CD4-positive, alpha-beta T cell (primary cell): ENCODE measurements around the gene CFAP53. TPM values are rescaled to one million over a fixed set of nuclear protein-coding genes. Genes with fewer than 3 reads are reported as not detected.
"Not testable (repeated sequence)": the region's sequence is repeated elsewhere in the genome, so short reads cannot be mapped to it uniquely, and the experiment has no call there.

ENCODE experiments used
- ATAC-seq: fragments of 200-7000 bp; cut with Tn5 transposase; one replicate; pipeline ENCODE4 v1.10.0; 2022; ENCODE audit warnings: mild to moderate bottlenecking; ENCODE audit not compliant: poor library complexity
- CTCF ChIA-PET: fragments of 350-600 bp; sonication (Branson Sonifier 250); formaldehyde crosslinking; loops from one replicate; lab custom pipeline; 2021; ENCODE audit warnings: antibody characterized with exemption, inconsistent platforms; lab: Charles Lee
- POLR2A ChIA-PET: fragments of 350-600 bp; sonication (Branson Sonifier 250); formaldehyde crosslinking; loops from one replicate; lab custom pipeline; 2021; ENCODE audit warnings: antibody characterized with exemption, inconsistent platforms; lab: Charles Lee
- DNase-seq, 14 experiments: peaks; one replicate each; pipeline ENCODE4 v3.0.0-alpha.2; 2013 to 2020; ENCODE audit warnings: mixed read lengths in 2 of 14
- H3K27ac ChIP-seq, 2 donors: one replicate each; pipeline versions ENCODE4 v1.5.1 to v1.7.0; 2013; ENCODE audit warnings: low read length in 2 of 2, low read depth in 1 of 2, mild to moderate bottlenecking in 1 of 2
- H3K27me3 ChIP-seq, 2 experiments: 1 replicate in 1 of 2; 2 replicates in 1 of 2; pipeline versions ENCODE4 v1.6.1 to v1.7.0; 2013; ENCODE audit warnings: low read length in 2 of 2, control low read depth in 1 of 2, mild to moderate bottlenecking in 1 of 2, moderate library complexity in 1 of 2; ENCODE audit not compliant: insufficient read depth in 2 of 2, control insufficient read depth in 1 of 2
- H3K36me3 ChIP-seq: one replicate; pipeline ENCODE4 v1.6.1; 2013; ENCODE audit warnings: low read length, control low read depth; ENCODE audit not compliant: insufficient read depth
- H3K4me1 ChIP-seq: one replicate; pipeline ENCODE4 v1.6.1; 2013; ENCODE audit warnings: low read length, control low read depth; ENCODE audit not compliant: insufficient read depth
- H3K4me3 ChIP-seq: one replicate; pipeline ENCODE4 v1.5.1; 2013; ENCODE audit warnings: mild to moderate bottlenecking, low read length, moderate library complexity
- H3K9me3 ChIP-seq, 2 experiments: 1 replicate in 1 of 2; 2 replicates in 1 of 2; pipeline versions ENCODE4 v1.6.1 to v1.7.0; 2013; ENCODE audit warnings: low read length in 2 of 2, mild to moderate bottlenecking in 2 of 2, control low read depth in 1 of 2, moderate library complexity in 1 of 2; ENCODE audit not compliant: control insufficient read depth in 1 of 2, insufficient read depth in 1 of 2
- H3K27ac Mint-ChIP-seq: one replicate; pipeline ENCODE4 v1.8.0; 2020; ENCODE audit warnings: mixed read lengths
- H3K27me3 Mint-ChIP-seq: one replicate; pipeline ENCODE4 v1.8.0; 2021; ENCODE audit warnings: mixed read lengths
- H3K36me3 Mint-ChIP-seq: one replicate; pipeline ENCODE4 v1.8.0; 2021; ENCODE audit warnings: low read depth, mixed read lengths
- H3K4me1 Mint-ChIP-seq: one replicate; pipeline ENCODE4 v1.8.0; 2021; ENCODE audit warnings: low read depth, mixed read lengths
- H3K4me3 Mint-ChIP-seq: one replicate; pipeline ENCODE4 v1.8.0; 2020; ENCODE audit warnings: mild to moderate bottlenecking, mixed read lengths
- H3K9me3 Mint-ChIP-seq: one replicate; pipeline ENCODE4 v1.8.0; 2020; ENCODE audit warnings: mixed read lengths
- intact Hi-C, 2 experiments: fragments of 100-400 bp; cut with DNase I in 1 of 2; cut with micrococcal nuclease in 1 of 2; formaldehyde crosslinking; loops; one replicate each; pipeline versions ENCODE4 v1.15.1 to v1.9.0; 2023 to 2025; cut with DNase I, micrococcal nuclease
- total RNA-seq, 174 experiments: library from RNA in 2 of 174; stranded (reverse) in 2 of 174; gene quantifications; one replicate each; pipeline ENCODE4 v1.2.3 and lab custom pipeline; 2021 to 2026
- TF ChIP-seq, protein P1 (sequence below): fragments of 200-600 bp; IDR thresholded peaks from one replicate; pipeline ENCODE4 v1.8.0; 2022; ENCODE audit warnings: antibody characterized with exemption, mild to moderate bottlenecking

CFAP53 gene
- total RNA-seq, 2 experiments from 2014 or later = 0.33 to 0.47 TPM

DNA sequence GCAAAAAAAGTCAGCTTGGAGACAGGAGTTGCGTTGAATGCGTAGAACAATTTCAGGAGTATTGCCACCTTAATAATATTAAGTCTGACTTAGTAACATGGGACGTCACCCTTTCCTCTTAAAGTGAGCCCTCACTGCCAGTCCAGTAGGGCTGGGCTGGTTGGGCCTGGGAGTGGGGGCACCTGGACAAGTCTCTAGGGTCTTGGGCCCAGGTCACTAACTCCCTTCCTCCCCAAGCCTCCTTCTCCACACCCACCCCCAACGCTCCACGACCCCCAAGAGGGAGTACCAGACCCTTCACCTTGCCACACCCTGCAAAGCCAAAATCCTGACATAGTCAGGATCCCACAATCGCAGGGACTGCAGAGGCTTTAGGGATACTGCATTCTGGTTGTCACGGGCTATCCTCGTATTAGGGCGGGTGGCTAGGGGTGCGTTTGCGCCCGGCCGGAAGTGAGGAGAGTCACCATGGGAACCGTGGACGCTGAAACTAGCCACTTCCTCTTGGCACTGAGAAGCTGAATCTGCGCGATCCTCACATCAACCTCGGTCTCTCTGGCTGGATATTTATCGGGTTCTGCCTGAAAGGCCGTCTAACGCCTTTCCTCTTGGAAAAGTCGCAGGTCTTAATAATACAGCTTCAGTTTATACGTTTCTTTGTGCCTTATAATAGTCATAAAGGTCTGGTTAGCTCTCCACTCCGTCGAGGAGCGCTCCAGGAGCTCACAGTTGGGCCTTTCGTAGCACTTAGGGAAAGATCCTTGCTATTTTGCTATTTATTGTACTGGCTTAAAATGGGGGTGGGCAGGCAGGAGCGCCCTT, 31.5 kb upstream of the CFAP53 start:
- H3K4me3 Mint-ChIP-seq = peak overlapping the region; percentile 83
- intact Hi-C loops = no loop called here
- DNase-seq (peak; percentile 39 to 85 (median 60)), ATAC-seq (peak; percentile 97)
- Histone ChIP-seq H3K4me1 (peaks cover 13% of the 10 kb centered on the region), H3K36me3 (no peaks in the 10 kb centered on the region), H3K27me3 (peaks cover 13 to 17% of the 10 kb centered on the region in 2 experiments), H3K4me3 (peak overlapping the region; percentile 51), H3K9me3 (peaks cover 0 to 9% of the 10 kb centered on the region in 2 experiments), H3K27ac (no peak overlapping the region)
- peaks cover 11% of the 10 kb centered on the region for H3K4me1 Mint-ChIP-seq
- ChIA-PET CTCF (interaction anchor here (0.8 kb wide), 1 partner anchor 10 kb away, joined by 3 read pairs; no protein-coding TSS in a partner anchor), POLR2A (interaction anchor here (0.8 to 1.1 kb wide), 3 partner anchors 8 to 17 kb away, joined by 3 to 6 read pairs (median 5); partner anchors contain the start of gene MBD1)
- H3K9me3 Mint-ChIP-seq = no peaks in the 10 kb centered on the region
- H3K27ac Mint-ChIP-seq = no peak overlapping the region
- TF ChIP-seq, protein P1, sequence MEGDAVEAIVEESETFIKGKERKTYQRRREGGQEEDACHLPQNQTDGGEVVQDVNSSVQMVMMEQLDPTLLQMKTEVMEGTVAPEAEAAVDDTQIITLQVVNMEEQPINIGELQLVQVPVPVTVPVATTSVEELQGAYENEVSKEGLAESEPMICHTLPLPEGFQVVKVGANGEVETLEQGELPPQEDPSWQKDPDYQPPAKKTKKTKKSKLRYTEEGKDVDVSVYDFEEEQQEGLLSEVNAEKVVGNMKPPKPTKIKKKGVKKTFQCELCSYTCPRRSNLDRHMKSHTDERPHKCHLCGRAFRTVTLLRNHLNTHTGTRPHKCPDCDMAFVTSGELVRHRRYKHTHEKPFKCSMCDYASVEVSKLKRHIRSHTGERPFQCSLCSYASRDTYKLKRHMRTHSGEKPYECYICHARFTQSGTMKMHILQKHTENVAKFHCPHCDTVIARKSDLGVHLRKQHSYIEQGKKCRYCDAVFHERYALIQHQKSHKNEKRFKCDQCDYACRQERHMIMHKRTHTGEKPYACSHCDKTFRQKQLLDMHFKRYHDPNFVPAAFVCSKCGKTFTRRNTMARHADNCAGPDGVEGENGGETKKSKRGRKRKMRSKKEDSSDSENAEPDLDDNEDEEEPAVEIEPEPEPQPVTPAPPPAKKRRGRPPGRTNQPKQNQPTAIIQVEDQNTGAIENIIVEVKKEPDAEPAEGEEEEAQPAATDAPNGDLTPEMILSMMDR = no peak
- H3K27me3 Mint-ChIP-seq = peaks cover 40% of the 10 kb centered on the region
- no peaks in the 10 kb centered on the region for H3K36me3 Mint-ChIP-seq

DNA sequence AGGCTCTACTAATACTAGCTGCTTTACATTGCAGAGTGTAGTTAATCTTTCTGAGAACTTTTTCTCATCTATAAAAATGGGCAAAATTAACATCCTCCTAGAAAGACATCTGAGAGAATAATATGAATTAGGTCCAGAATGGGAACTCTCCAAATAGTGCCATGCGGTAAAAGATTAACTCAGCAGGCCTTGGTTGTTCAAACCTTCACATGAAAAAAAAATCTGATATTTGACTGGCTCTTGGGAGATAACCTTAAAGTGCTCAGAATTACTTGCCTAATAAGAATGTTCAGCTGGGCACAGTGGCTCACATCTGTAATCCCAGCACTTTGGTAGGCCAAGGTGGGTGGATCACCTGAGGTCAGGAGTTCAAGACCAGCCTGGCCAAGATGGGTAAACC, 26.7 kb upstream of the CFAP53 start:
- peaks cover 12% of the 10 kb centered on the region for H3K4me1 ChIP-seq
- DNase-seq (no peak), ATAC-seq (no peak)
- TF ChIP-seq, protein P1 = no peak
- CTCF ChIA-PET = no interaction called here
- H3K27me3 Mint-ChIP-seq = peaks cover 2% of the 10 kb centered on the region
- POLR2A ChIA-PET = no interaction called here
- no peak overlapping the region for H3K4me3 Mint-ChIP-seq
- no peaks in the 10 kb centered on the region for H3K9me3 ChIP-seq
- no peaks in the 10 kb centered on the region for H3K36me3 ChIP-seq
- H3K4me1 Mint-ChIP-seq = peaks cover 12% of the 10 kb centered on the region
- intact Hi-C loops = no loop called here
- no peaks in the 10 kb centered on the region for H3K27me3 ChIP-seq
- no peak overlapping the region for H3K4me3 ChIP-seq
- no peak overlapping the region for H3K27ac ChIP-seq
- H3K36me3 Mint-ChIP-seq = peaks cover 2% of the 10 kb centered on the region
- H3K9me3 Mint-ChIP-seq = no peaks in the 10 kb centered on the region
- no peak overlapping the region for H3K27ac Mint-ChIP-seq

DNA sequence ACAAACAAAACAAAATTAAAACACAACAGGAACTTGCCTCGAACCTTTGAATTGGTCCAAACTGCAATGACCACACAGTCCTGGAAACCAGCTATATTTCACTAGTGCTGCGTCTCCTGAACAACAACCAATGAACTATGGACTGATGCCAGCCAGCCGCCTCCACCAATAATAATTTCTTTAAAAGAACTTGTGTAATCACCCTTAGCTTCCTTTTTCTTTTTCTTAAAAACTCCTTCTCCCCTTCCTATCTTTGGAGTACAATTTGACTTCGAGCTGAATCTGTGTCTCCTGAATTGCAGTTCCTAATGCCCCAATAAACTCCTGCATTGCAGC, 22.8 kb upstream of the CFAP53 start:
- Histone ChIP-seq H3K27ac (peak overlapping the region in 1 of 2 donors; percentile 15), H3K4me1 (peaks cover 24% of the 10 kb centered on the region), H3K4me3 (no peak overlapping the region), H3K36me3 (peaks cover 22% of the 10 kb centered on the region), H3K27me3 (no peaks in the 10 kb centered on the region), H3K9me3 (no peaks in the 10 kb centered on the region)
- CTCF ChIA-PET = interaction anchor here (1.5 to 2.2 kb wide), 2 partner anchors 18 to 68 kb away, joined by 4 to 5 read pairs; no protein-coding TSS in a partner anchor
- H3K4me1 Mint-ChIP-seq = peaks cover 27% of the 10 kb centered on the region
- POLR2A ChIA-PET = interaction anchor here (1.1 to 2.1 kb wide), 6 partner anchors 7 to 476 kb away, joined by 3 to 9 read pairs (median 5); partner anchors contain the start of genes ACAA2, CFAP53 and MBD1
- DNase-seq (no peak), ATAC-seq (no peak)
- no peaks in the 10 kb centered on the region for H3K9me3 Mint-ChIP-seq
- H3K36me3 Mint-ChIP-seq = peaks cover 35% of the 10 kb centered on the region
- intact Hi-C loops = loop anchor here (5.0 to 10.0 kb wide), 8 partner anchors 68 to 908 kb away; partner anchors contain the start of genes MEX3C (in 2 of the 2), ACAA2 (in 1 of the 2), C18orf32 (in 1 of the 2) and RPL17 (in 1 of the 2)
- no peaks in the 10 kb centered on the region for H3K27me3 Mint-ChIP-seq
- TF ChIP-seq, protein P1 = no peak
- peak overlapping the region; percentile 81 for H3K27ac Mint-ChIP-seq
- H3K4me3 Mint-ChIP-seq = peak overlapping the region; percentile 86

DNA sequence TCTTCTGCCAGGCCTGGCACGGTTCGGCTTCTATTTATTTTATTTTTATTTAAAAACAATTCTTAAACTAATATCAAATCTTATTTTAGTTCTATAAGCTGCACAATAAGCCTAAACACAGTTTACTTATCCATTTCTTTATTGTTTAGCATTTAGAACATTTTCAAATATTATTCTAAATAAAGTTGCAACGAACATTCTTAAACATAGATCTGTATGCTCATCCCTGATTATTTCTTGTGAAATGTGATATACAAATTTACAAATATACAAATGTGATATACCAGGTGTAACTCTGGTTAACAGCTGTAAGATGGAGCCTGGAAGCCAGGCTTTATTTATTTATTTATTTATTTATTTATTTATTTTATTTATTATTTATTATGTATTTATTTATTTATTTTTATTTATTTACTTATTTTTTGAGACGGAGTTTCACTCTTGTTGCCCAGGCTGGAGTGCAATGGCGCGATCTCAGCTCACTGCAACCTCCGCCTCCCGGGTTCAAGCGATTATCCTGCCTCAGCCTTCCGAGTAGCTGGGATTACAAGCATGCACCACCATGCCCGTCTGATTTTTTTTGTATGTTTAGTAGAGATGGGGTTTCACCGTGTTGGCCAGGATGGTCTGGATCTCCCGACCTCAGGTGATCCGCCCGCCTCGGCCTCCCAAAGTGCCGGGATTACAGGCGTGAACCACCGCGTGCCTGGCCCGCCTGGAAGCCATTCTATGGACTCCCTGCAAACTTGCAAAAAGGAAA, 22.2 kb upstream of the CFAP53 start:
- Mint-ChIP-seq H3K4me3 (peak overlapping the region; percentile 96), H3K36me3 (peaks cover 41% of the 10 kb centered on the region), H3K27ac (peak overlapping the region; percentile 98), H3K4me1 (peaks cover 27% of the 10 kb centered on the region)
- intact Hi-C loops = loop anchor here (1.0 to 10.0 kb wide), 9 partner anchors 19 to 909 kb away; partner anchors contain the start of genes MEX3C (in 2 of the 2), ACAA2 (in 1 of the 2), C18orf32 (in 1 of the 2) and RPL17 (in 1 of the 2)
- H3K27me3 ChIP-seq, ATAC-seq, H3K27me3 Mint-ChIP-seq, H3K9me3 Mint-ChIP-seq, H3K9me3 ChIP-seq: not testable (repeated sequence)
- ChIA-PET POLR2A (interaction anchor here (1.1 to 1.8 kb wide), 4 partner anchors 15 to 475 kb away, joined by 3 to 5 read pairs (median 4); partner anchors contain the start of genes ACAA2 and CFAP53), CTCF (interaction anchor here (1.5 to 2.2 kb wide), 2 partner anchors 19 to 68 kb away, joined by 4 to 5 read pairs; no protein-coding TSS in a partner anchor)
- DNase-seq = peak in 1 of 14 experiments; percentile 15
- Histone ChIP-seq H3K36me3 (peaks cover 27% of the 10 kb centered on the region), H3K4me1 (peaks cover 24% of the 10 kb centered on the region), H3K27ac (peak overlapping the region; percentile 65 to 93), H3K4me3 (peak overlapping the region; percentile 85)
